Measurements from ENCODE around the gene FERMT3. TPM values are rescaled to one million over a fixed set of nuclear protein-coding genes. Genes with fewer than 3 reads are reported as not detected.

The FERMT3 gene
- total and polyA plus RNA-seq, 2 of the 8 experiments (the other 6 are each of a cell fraction or from before 2014, with no cell fraction given), result 1.4 to 3.7 TPM

DNA sequence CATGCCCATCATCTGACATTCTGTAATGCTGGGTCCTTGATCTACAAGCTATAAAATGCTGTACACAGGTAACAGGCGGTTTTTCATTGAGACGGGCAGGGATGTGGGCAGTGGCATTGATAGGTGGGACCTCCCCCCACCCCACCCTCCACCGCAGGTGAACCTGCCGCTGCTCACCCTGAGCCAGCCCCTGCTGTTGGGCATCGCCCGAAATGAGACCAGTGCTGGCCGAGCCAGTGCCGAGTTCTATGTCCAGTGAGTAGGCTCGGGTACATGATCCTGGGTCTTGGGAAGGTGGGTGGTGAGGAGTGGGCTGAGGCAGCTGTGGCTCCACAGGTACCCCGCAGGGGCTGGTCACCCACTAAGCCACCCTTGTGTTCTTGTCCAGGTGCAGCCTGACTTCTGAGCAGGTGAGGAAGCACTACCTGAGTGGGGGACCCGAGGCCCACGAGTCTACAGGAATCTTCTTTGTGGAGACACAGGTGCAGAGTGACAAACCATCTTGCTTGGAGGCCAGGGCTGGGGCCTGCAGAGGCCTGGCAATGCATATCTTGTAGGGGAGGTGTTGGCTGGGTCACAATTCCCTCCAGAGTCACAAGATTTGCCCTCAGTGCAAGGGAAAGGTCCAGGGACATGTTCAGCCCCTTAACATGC is 22.7 kb downstream of the FERMT3 start (continued):
- no peak for TF ChIP-seq ZNF274 (IDR thresholded peaks at IDR 0.05; ENCODE audit: borderline replicate concordance, extremely low read depth, low read length)
- no peak for TF ChIP-seq SIX5 (IDR thresholded peaks at IDR 0.05; ENCODE audit: low read depth, low read length)
- no peak for TF ChIP-seq KDM5A (IDR thresholded peaks at IDR 0.05; ENCODE audit: low read length)
- no peak for TF ChIP-seq RXRA (IDR thresholded peaks at IDR 0.05; ENCODE audit: insufficient read depth, low read depth, low read length)
- TF ChIP-seq SIN3A (conservative IDR thresholded peaks at IDR 0.05 in 1 of 2, IDR thresholded peaks at IDR 0.05 in 1 of 2; ENCODE audit: low read depth in 1 of 2, low read length in 2 of 2), result no peak
- TF ChIP-seq TEAD4 (IDR thresholded peaks at IDR 0.05; ENCODE audit: low read depth, low read length), result no peak
- TF ChIP-seq HDAC2 (IDR thresholded peaks at IDR 0.05; ENCODE audit: borderline replicate concordance in 1 of 2, low read depth in 2 of 2, low read length in 2 of 2), result no peak
- no peak for TF ChIP-seq USF2 (IDR thresholded peaks at IDR 0.05; ENCODE audit: low read length)

Measured in H1 (cell line).